Loucy (cell line): ENCODE data around the gene FBH1.
"Not testable (repeated sequence)": the region's sequence is repeated elsewhere in the genome, so short reads cannot be mapped to it uniquely, and the experiment has no call there.

Experiments used
- EZH2phosphoT487 ChIP-seq: fragments of 200-600 bp; IDR thresholded peaks from 2 replicates; pipeline ENCODE4 v1.6.1; 2018; ENCODE audit warnings: antibody characterized with exemption, mild to moderate bottlenecking, moderate library complexity, borderline replicate concordance
- TF ChIP-seq, protein P1 (sequence below): fragments of 200-600 bp; sonication (generic); conservative IDR thresholded peaks from 2 replicates; pipeline ENCODE4 v1.5.1; 2014; ENCODE audit warnings: mild to moderate bottlenecking, antibody characterized with exemption, low read length

DNA sequence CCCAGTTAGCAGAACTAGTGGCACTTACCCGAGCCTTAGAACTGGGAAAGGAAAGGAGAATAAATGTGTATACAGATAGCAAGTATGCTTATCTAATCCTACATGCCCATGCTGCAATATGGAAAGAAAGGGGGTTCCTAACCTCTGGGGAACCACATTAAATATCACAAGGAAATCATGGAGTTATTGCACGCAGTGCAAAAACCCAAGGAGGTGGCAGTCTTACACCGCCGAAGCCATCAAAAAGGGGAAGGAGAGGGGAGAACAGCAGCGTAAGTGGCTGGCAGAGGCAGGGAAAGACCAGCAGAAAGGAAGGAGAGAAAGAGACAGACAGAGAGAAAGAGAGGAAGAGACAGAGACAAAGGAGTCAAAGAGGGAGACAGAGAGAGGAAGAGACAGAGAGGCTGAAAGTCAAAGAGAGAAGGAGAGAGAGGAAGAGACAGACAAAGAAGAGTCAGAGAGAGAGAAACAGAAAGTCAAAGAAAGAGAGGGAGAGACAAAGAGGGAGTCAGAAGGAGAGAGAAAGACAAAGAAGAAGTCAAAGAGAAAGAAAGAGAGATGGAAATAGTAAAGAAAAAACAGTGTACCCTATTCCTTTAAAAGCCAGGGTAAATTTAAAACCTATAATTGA is 23.5 kb upstream of the FBH1 start:
- TF ChIP-seq, protein P1, sequence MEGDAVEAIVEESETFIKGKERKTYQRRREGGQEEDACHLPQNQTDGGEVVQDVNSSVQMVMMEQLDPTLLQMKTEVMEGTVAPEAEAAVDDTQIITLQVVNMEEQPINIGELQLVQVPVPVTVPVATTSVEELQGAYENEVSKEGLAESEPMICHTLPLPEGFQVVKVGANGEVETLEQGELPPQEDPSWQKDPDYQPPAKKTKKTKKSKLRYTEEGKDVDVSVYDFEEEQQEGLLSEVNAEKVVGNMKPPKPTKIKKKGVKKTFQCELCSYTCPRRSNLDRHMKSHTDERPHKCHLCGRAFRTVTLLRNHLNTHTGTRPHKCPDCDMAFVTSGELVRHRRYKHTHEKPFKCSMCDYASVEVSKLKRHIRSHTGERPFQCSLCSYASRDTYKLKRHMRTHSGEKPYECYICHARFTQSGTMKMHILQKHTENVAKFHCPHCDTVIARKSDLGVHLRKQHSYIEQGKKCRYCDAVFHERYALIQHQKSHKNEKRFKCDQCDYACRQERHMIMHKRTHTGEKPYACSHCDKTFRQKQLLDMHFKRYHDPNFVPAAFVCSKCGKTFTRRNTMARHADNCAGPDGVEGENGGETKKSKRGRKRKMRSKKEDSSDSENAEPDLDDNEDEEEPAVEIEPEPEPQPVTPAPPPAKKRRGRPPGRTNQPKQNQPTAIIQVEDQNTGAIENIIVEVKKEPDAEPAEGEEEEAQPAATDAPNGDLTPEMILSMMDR = not testable (repeated sequence)
- TF ChIP-seq EZH2phosphoT487 = not testable (repeated sequence)
